Upper lobe of left lung (tissue), 6 donors: ENCODE data around the gene ETS1. TPM values are rescaled to one million over a fixed set of nuclear protein-coding genes. Genes with fewer than 3 reads are reported as not detected.

Source experiments
- ATAC-seq, 2 donors: fragments of 200-7000 bp; cut with Tn5 transposase; one replicate each; pipeline ENCODE4 v1.9.1; 2022; ENCODE audit warnings: mild to moderate bottlenecking in 2 of 2, moderate library complexity in 2 of 2; ENCODE audit not compliant: low FRiP score in 2 of 2
- DNase-seq, 2 donors: peaks; one replicate each; pipeline ENCODE4 v3.0.0-alpha.2; 2019 to 2020
- H3K27ac ChIP-seq, 4 donors: fragments of 200-600 bp; sonication (generic); one replicate each; pipeline ENCODE4 v1.5.1; 2016 to 2019
- H3K27me3 ChIP-seq, 4 donors: fragments of 200-600 bp; sonication (generic); one replicate each; pipeline ENCODE4 v1.5.1; 2017 to 2019
- H3K36me3 ChIP-seq, 4 donors: fragments of 200-600 bp; sonication (generic); one replicate each; pipeline ENCODE4 v1.5.1; 2016 to 2019
- H3K4me1 ChIP-seq, 4 donors: fragments of 200-600 bp; sonication (generic); one replicate each; pipeline ENCODE4 v1.5.1; 2018 to 2019
- H3K4me3 ChIP-seq, 4 donors: fragments of 200-600 bp; sonication (generic); one replicate each; pipeline ENCODE4 v1.5.1; 2017 to 2019; ENCODE audit warnings: mild to moderate bottlenecking in 2 of 4, moderate library complexity in 1 of 4
- H3K9me3 ChIP-seq, 4 donors: fragments of 200-600 bp; sonication (generic); one replicate each; pipeline ENCODE4 v1.5.1; 2018 to 2019
- EP300 ChIP-seq, 4 donors: sonication (generic); formaldehyde crosslinking; IDR thresholded peaks; one replicate each; pipeline ENCODE4 v1.5.1; 2017; ENCODE audit warnings: antibody characterized with exemption in 4 of 4, control low read depth in 2 of 4
- POLR2A ChIP-seq, 4 donors: fragments of 450-650 bp; IDR thresholded peaks; one replicate each; pipeline ENCODE4 v1.5.1; 2016 to 2017; ENCODE audit warnings: antibody characterized with exemption in 4 of 4, mild to moderate bottlenecking in 2 of 4
- POLR2AphosphoS5 ChIP-seq, 2 donors: sonication (generic); formaldehyde crosslinking; IDR thresholded peaks; one replicate each; pipeline ENCODE4 v1.5.1; 2017; ENCODE audit warnings: antibody characterized with exemption in 2 of 2
- WGBS, 2 donors: methylation state at CpG; one replicate each; pipeline ENCODE4 v1.1.5; 2017 to 2018; 5-methylcytosine and 5-hydroxymethylcytosine counted together
- total RNA-seq, 6 donors: library from RNA; depleted of rRNA in 4 of 6; stranded (reverse); fragments of >200 nt in 4 of 6; gene quantifications; one replicate each; pipeline versions ENCODE4 v1.1.0 to v1.2.1, GENCODE V29; 2016 to 2021
- TF ChIP-seq, protein P1 (sequence below), 6 experiments: fragments of 450-650 bp in 4 of 6; fragments of 200-600 bp in 2 of 6; sonication (generic) in 2 of 6; IDR thresholded peaks; one replicate each; pipeline ENCODE4 v1.5.1; 2016 to 2019; ENCODE audit warnings: antibody characterized with exemption in 6 of 6
- donor health status: DM: no; HTN: no; CAD: no; lungs with moderate emphysema.
- donor health status: DM: no; HTN: yes; CAD: no; lungs with severe emphysema.

The ETS1 gene
- total RNA-seq, 6 donors from 2014 or later: 29.3 to 107 (median 79.0) TPM

DNA sequence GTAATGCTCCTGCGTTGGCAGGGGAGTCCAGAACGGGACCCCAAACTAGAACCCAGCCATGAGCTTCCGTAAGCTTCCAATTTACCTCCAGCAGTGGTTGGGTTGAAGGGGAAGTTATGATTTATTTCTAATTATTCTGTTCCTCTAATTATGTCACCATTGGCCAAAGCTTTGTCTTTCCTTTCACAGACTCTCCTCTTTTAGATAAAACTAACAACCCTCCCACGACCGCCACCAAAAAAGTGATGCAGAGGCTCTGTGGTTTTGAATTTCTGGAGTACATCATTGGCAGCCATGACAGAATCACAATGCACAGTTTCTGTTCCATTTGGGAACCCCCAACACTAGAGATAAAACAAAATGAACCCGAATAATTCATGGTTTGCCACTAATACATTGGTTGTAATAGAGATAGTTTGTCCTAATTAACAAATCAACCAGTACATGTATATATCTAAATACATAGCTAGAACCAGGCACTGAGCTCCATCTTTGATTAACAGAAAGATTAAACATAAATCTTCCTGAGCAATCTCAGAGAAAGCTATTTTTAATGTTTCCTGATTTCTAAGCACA, 64.3 kb downstream of the ETS1 start:
- Histone ChIP-seq H3K9me3 (no peaks in the 10 kb centered on the region), H3K36me3 (no peaks in the 10 kb centered on the region), H3K4me3 (peak overlapping the region in 3 of 4 donors; percentile 52 to 79 (median 75)), H3K27ac (peak overlapping the region; percentile 93 to 98 (median 98)), H3K27me3 (no peaks in the 10 kb centered on the region), H3K4me1 (peaks cover 31 to 41% (median 32%) of the 10 kb centered on the region in 4 donors)
- WGBS, 2 donors: 16 to 26% methylated on average over 6 of the region's 6 CpGs
- ATAC-seq: no peak
- DNase-seq: no peak
- TF ChIP-seq POLR2A (IDR thresholded peaks at IDR 0.05) (no peak), EP300 (IDR thresholded peaks at IDR 0.05) (no peak), POLR2AphosphoS5 (IDR thresholded peaks at IDR 0.05) (no peak)
- TF ChIP-seq, protein P1, sequence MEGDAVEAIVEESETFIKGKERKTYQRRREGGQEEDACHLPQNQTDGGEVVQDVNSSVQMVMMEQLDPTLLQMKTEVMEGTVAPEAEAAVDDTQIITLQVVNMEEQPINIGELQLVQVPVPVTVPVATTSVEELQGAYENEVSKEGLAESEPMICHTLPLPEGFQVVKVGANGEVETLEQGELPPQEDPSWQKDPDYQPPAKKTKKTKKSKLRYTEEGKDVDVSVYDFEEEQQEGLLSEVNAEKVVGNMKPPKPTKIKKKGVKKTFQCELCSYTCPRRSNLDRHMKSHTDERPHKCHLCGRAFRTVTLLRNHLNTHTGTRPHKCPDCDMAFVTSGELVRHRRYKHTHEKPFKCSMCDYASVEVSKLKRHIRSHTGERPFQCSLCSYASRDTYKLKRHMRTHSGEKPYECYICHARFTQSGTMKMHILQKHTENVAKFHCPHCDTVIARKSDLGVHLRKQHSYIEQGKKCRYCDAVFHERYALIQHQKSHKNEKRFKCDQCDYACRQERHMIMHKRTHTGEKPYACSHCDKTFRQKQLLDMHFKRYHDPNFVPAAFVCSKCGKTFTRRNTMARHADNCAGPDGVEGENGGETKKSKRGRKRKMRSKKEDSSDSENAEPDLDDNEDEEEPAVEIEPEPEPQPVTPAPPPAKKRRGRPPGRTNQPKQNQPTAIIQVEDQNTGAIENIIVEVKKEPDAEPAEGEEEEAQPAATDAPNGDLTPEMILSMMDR (IDR thresholded peaks at IDR 0.05): no peak

GRCh38 chr11:128522055-128522942, 65.1 kb downstream of the ETS1 start:
- Histone ChIP-seq H3K27ac (peak overlapping the region; percentile 93 to 98 (median 98)), H3K27me3 (no peaks in the 10 kb centered on the region), H3K9me3 (no peaks in the 10 kb centered on the region), H3K36me3 (no peaks in the 10 kb centered on the region), H3K4me3 (peak overlapping the region; percentile 52 to 79 (median 64)), H3K4me1 (peaks cover 27 to 43% (median 33%) of the 10 kb centered on the region in 4 donors)
- ATAC-seq: peak; percentile 97 to 98
- WGBS, 2 donors: 0% methylated on average over 33 to 86 of the region's 93 CpGs
- DNase-seq: peak; percentile 94 to 98
- TF ChIP-seq POLR2AphosphoS5 (IDR thresholded peaks at IDR 0.05) (peak; percentile 87 to 99), EP300 (IDR thresholded peaks at IDR 0.05) (peak in 2 of 4 donors; percentile 62 to 90), POLR2A (IDR thresholded peaks at IDR 0.05) (peak; percentile 15 to 97 (median 70))
- TF ChIP-seq, protein P1 (IDR thresholded peaks at IDR 0.05): peak in 2 of 6 experiments; percentile 3 to 7

DNA sequence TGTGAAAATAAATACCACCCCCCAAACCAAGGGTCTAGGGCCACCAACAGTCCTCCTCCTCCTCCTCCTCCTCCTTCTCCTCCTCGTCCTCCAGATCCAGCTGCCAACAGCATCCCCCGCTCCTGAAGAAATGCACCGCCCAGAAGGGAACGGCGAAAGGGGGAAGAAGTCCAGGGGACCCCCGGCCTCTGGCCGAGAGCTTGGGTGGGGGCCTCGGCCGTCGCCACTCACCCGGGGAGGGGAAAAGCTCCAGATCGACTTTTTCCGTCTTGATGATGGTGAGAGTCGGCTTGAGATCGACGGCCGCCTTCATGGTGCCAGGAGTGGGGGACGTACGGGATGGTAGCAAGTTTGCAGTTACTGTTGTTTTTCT, 65.7 kb downstream of the ETS1 start:
- Histone ChIP-seq H3K4me1 (peaks cover 34 to 47% (median 39%) of the 10 kb centered on the region in 4 donors), H3K36me3 (no peaks in the 10 kb centered on the region), H3K4me3 (peak overlapping the region; percentile 52 to 79 (median 64)), H3K9me3 (no peaks in the 10 kb centered on the region), H3K27me3 (no peaks in the 10 kb centered on the region), H3K27ac (peak overlapping the region; percentile 93 to 98 (median 98))
- WGBS, 2 donors: 0 to 2% methylated on average over 11 to 19 of the region's 19 CpGs
- ATAC-seq: peak in 1 of 2 donors; percentile 12
- TF ChIP-seq POLR2AphosphoS5 (IDR thresholded peaks at IDR 0.05) (no peak), POLR2A (IDR thresholded peaks at IDR 0.05) (no peak), EP300 (IDR thresholded peaks at IDR 0.05) (no peak)
- TF ChIP-seq, protein P1 (IDR thresholded peaks at IDR 0.05): no peak
- DNase-seq: peak in 1 of 2 donors; percentile 85

DNA sequence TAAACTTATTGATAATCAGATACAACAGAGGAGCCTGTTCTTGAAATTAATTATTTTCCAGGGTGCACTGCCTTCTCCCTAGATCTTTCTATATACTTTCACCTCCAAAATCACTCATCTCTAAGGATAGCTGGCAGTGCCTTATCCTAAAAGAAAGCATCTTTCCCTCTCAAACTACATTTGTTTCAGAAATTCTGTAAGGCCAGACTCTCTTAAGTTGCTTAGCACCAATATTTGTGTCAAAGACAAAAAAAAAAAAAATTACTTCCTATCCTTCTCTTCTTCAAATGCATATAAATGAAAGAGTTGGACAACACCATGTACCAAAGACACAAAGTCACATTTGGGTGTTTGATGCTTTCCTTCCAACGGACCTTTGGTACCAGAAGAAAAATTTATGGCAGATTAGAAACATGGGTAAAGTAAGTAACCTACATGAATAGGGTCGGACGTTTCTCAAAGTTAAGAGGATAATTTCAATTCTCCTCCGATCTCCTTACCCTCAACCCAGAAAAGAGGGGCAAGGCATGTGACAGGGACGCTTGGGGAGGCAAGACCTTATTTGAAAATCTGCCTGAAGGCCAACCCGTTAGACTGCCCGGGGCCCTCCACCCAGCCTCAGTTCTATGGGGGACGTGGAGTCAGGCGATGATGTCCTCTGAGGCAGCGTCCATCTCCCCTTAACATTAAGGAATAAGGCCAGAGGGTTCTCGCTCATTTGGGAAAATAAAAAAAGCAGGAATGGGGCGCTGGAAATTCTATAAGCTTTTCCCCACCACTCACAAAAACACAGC, 66.3 kb downstream of the ETS1 start:
- no peak for ATAC-seq
- Histone ChIP-seq H3K4me3 (peak overlapping the region; percentile 52 to 79 (median 64)), H3K36me3 (no peaks in the 10 kb centered on the region), H3K27ac (peak overlapping the region; percentile 93 to 98 (median 98)), H3K9me3 (no peaks in the 10 kb centered on the region), H3K4me1 (peaks cover 36 to 53% (median 42%) of the 10 kb centered on the region in 4 donors), H3K27me3 (no peaks in the 10 kb centered on the region)
- 8 to 9% methylated on average over 12 of the region's 12 CpGs for WGBS, 2 donors
- no peak for DNase-seq
- TF ChIP-seq POLR2AphosphoS5 (IDR thresholded peaks at IDR 0.05): no peak
- TF ChIP-seq, protein P1 (IDR thresholded peaks at IDR 0.05): peak in 1 of 6 experiments; percentile 1
